ENCODE data around the gene CFAP251.

- TF ChIP-seq CTCF (conservative IDR thresholded peaks at IDR 0.05; ENCODE audit: low read length): no peak
- TF ChIP-seq EZH2phosphoT487 (IDR thresholded peaks at IDR 0.05; ENCODE audit: borderline replicate concordance, low read depth, low read length): no peak
Observed at GRCh38 chr12:121990114-121990647, 71.8 kb downstream of the CFAP251 start.
